Measurements from ENCODE around the gene ZSWIM1.

- TF ChIP-seq ZNF232 (CRISPR knock-in tag; IDR thresholded peaks at IDR 0.05), result no peak
- TF ChIP-seq NFYB (CRISPR knock-in tag; conservative IDR thresholded peaks at IDR 0.05; ENCODE audit: low read depth), result no peak
- TF ChIP-seq MAX (CRISPR knock-in tag; IDR thresholded peaks at IDR 0.05), result no peak
Observed at GRCh38 chr20:45872626-45873025, 8.4 kb upstream of the ZSWIM1 start.

All from WTC11 (cell line).